GM21390 (cell line): ENCODE results near the gene CTSO.
"Not testable (repeated sequence)": the region's sequence is repeated elsewhere in the genome, so short reads cannot be mapped to it uniquely, and the experiment has no call there.

Experiments
- ATAC-seq: cut with Tn5 transposase; IDR thresholded peaks from one replicate; pipeline ENCODE4 v1.9.1; 2021; ENCODE audit not compliant: unreplicated experiment

CTSO gene

DNA sequence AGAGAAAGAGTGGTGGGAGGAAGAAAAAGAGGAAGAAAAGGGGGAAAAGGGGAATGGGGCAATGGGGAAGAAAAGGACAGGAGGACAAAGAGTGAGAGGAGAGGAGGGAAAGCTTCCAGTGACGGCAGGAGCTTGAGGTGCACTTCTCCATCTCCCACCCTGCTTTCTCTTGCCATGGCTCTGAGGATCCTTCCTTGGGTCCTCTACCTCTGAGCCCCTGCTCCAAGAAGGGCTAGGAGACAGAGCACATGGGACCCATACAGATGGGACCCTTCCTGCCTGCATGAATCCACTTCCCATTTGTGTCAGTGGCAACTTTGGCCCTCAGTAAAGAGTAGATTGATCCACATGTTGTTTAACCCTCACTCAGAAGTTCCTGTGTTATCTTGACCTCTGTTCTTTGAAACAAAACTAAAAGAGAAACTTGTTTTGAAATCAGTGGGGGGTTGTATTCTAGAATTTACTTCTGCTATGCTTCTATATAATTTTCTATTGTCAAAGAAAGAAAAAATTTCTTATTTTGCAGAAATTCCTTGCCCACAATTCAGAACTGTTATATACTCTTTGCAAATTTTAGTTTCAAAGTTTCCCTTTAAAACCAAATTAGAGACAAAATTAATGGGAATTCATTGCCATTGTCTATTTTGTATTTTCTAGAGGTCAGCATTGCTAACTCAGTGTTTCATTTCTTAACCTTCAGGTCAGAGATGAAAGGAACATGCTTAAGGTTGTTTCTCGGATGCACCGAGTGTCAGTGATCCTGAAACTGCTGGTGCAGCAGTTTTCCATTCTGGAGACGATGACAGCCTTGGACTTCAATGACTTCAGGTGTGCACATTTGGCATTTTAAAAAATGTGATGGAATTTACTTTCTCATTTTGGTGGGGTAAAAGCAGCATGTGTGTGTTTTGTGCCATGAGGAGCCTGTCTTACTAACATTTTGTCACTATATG, 45.2 kb downstream of the CTSO start:
- peak; percentile 90 for ATAC-seq

DNA sequence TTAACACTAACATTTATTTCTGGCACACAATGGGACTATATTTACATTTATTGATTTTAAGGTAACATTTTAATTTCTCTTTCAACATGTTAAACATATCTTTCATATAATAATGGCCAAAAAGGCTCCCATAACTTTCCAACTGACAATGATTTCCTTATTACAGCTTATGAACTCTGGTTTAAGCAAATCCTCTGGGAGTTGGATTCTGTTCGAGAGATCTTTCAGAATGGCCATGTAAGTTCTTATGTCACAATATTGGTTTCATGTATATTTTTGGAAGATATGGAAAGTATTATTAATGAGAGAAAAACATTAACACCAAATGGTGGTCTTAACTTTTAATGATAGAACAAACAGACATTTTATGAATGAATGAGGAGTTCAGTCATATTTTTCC, 46.1 kb downstream of the CTSO start:
- no peak for ATAC-seq

DNA sequence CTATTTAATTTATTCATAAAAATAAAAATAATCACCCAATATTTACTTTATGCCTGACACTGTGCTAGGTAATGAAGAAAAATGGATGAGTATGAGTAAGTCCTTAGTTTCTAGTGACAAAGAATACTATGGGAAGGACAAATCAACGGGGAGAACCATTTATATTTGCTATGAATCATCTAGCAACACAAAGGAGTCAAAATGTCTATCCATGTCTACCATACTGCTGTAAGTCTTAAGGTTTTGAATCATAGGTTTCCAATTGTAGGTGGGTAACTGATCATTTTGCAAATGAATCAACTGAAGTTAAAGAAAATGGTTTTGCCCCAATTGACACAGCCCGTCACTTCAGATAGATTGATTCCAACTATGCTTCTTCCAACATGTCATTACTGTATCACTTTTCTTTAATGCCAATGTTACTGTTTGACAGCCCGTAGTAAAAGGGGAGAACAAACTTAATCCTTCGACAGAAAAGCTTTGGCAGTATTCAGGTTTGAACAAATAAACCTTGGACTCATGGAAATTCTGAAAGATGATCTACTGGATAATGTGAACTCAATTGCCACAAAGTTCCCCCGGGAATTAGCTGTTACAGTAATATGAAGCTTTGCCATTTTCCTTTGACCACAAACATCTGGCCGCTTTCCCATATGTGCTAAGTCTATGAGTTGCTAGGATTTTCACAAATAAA, 47.0 kb downstream of the CTSO start:
- ATAC-seq: no peak

DNA sequence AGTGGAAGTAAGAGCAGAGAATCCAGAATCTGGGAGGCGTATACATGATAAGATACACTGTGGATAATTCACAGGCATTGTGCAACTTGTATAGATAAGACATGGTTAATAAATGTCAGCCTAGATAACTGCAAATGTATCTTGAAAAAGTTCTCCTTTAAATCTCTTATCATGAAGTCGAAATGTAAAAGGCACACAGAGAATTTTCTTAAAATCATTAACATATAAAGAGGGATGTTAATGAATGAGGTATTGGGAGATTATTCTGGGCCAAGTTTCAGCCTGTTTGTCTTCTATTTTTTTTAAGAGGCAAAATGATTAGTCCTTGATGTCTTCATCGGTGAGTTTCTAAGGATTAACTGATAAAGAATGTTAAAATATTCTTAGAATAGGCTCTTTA, 49.3 kb downstream of the CTSO start:
- no peak for ATAC-seq

DNA sequence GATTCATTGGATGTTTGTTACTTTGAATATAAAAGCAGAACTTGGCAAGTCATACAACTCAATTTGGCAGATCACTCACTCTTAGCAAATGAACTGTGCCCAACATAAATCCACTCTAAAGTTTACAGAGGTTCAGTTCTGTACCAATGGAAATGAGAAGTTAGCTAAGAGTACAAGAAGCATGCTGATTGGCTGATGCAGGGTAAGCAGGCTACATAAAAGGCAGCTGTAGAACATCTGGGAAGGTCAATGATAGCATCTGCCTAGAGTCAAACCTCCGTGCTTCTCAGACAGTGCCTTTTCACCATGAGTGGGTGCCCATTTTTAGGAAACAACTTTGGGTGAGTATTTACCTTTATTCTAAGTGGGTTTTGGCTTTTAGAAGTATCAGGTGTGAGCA, 50.2 kb downstream of the CTSO start, which contains the start of gene TDO2:
TDO2 (plus strand) TSS at position 244 of the 400 bp plus-strand sequence; CDS start at position 307, 63 bp downstream.
- ATAC-seq: no peak

DNA sequence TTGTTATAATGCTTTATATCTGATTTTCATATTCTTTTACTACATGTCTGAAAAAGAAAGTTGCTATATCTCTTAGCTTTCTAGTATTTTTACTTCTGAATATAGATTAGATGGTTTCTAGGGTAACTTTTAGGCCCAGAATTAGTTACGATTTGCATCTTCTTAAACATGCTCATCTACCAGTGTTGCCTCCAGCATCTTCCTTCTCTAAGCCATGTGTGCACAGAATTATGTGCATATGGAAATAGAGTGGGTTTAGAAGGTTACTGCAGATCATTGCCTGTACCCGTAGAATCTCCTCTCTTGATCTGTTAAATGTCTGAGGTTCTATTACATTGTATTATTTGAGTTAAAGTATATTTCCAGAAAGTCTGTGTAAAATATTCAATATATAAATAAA, 52.7 kb downstream of the CTSO start:
- ATAC-seq: no peak

DNA sequence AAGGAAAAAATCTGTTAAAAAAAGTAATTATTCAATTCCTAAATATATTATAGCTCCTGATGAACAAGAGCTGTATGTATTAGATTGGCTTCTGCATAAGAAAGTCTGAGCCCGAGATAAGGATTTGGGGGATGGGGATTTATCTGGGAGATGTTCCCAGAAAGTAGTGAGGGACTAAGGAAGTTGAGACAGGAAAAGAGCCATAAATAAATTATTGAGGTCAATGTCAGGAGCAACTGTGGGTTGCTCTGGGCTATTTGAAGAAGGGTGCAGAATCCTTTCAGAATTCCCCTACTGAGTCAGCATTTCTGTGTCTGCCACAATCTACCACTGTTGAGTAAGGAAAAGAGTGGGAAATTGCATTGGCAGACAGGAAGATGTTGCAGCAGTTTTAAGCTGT, 53.3 kb downstream of the CTSO start:
- ATAC-seq: no peak

DNA sequence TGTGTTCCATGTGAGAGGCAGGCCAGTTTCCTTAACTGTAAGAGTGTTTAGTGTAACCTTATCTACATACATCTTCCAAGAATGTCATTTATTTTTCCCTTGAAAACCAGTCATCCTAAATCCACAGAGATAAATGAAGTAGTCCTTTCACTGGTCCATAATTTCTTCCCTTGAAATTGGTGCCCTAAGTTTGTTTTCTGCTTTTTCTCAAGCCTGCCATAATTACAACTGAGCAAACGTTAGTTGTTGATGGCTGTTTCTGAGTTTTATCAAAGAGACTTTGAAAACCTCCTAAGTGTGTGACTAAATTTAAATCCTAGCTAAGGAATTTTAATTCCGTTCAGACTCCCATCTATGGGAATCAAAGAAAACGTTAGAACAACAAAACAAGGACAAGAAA, 53.8 kb downstream of the CTSO start:
- no peak for ATAC-seq

DNA sequence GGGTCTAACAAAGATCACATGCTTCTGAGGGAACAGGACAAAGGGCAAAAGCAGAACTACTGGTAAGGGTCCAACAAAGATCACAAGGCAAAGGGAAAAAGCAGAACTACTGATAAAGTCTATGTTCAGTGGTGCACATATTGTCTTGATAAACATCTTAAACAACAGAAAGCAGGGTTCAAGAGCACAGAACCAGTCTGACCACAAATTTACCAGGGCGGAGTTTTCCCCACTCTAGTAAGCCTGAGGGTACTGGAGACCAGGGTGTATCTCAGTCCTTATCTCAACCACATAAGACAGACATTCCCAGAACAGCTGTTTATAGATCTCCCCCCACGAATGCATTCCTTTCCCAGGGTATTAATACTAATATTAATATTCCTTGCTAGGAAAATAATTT, 55.3 kb downstream of the CTSO start:
- not testable (repeated sequence) for ATAC-seq

DNA sequence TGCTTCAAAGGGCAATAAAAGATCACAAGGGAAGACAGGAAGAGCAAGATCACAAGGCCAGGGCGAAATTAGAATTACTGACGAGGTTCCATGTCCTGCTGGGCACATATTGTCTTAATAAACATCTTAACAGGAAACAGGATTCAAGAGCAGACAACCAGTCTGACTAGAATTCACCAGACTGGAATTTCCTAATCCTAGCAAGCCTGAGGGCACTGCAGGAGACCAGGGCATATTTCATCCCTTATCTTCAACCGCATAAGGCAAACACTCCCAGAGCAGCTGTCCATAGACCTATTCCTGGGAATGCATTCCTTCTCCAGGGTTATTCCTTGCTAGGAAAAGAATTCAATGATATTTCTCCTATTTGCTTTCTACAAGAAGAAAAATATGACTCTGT, 62.6 kb downstream of the CTSO start:
- ATAC-seq: no peak

DNA sequence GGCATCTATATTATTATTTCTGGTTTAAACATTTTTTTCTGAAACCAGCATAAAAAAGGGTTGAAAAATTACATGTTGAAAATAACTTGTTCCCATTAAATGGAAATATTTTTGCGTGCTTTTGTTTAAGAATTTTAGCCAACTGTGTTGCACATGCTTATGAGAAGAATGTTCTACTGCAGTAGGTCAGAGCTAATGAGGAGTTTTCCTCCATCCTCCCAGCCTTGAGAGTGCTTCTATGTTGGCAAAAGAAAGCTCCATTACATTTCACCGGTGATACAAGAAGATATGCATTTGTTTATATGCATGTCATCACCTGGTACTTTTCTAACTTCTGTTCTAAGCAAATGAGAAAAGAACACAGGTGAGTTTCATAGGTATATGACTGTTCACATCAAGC, 63.7 kb downstream of the CTSO start:
- no peak for ATAC-seq

DNA sequence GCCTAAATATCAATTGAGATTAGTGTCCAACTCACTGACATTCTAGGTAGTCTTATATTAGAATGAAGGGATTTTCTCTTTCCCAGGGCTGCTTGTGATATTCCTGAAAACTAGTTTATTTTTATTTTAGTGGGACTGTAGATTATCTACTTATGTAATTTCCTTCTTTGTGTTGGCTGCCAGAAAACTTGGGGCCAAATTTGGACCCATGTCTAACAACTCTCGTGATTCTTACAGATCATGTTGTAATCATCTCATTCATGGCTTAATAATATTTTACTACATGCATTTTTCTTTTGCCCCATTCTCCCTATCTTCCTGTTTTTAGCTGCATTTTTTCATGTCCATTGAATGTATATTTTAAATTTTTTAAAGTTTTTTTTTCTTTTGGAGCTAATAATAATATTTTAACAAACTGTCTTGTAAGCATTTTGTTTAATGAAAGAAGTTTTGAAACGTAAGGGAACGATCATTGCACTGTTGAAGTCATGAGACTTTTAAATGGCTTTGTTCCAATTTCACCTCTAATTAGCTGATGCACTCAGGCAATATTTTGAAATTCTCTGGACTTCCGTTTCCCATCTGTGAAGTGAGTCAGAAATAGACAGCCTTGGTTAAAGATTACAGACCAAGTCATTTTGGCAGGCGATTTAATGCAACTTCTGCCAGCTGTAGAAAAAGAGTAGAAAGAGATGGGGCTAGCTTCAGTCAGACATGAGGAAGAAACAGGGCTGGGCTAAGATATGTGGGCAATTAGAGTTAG, 64.5 kb downstream of the CTSO start:
- peak; percentile 88 for ATAC-seq

DNA sequence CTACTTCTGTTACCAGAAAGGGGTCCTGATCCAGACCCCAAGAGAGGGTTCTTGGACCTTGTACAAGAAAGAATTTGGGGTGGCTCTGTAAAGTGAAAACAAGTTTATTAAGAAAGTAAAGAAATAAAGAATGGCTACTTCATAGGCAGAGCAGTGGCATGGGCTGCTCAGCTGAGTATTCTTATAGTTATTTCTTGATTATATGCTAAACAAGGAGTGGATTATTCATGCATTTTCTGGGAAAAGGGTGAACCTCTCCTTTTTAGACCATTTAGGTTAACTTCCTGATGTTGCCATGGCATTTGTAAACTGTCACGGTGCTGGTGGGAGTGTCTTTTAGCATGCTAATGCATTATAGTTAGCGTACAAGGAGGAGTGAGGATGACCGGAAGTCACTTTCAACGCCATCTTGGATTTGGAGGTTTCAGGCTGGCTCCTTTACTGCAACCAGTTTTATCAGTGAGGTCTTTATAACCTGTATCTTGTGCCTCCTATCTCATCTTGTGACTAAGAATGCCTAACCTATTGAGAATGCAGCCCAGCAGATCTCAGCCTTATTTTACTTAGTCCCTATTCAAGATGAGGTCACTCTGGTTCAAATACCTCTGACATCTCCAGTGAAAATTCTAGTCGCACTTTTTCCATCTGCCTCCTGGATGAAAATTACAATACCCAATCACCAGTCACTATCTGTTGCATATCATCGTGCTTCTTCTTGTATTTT, 65.7 kb downstream of the CTSO start:
- no peak for ATAC-seq

DNA sequence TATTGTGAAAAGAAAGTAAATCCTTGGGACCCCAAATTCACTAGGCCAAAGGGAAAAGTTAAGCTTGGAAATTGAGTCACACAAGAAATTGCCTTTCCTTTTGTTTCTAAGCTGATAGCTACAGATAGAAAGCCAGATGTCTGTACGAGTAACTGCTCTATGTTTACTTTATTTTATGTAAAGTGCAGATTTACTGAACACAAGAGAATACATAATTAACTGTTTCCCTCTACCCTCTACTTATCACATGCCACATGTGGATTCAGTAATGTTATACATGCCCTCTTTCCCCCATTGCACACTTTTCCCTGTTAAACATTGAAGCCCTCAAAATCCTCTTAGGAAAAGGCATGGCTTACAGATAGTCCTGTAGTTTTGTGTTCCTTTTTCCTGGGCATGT, 66.6 kb downstream of the CTSO start:
- ATAC-seq: no peak

DNA sequence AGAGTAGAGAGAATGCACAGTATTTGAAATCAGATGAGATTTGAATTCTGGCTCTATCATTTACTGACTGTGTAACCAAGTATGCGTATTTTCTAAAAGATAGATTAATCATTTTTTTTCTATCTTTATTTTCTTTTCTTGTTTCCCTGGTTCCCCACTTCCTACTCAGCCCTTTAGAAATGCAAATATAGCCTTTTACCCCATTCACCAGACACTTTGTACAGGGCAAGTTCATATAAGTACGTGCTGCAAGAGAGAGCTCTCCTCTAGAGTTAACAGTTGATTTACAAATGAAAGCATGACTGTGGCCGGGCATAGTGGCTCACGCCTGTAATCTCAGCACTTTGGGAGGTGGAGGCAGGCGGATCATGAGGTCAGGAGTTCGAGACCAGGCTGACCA, 68.0 kb downstream of the CTSO start:
- no peak for ATAC-seq

DNA sequence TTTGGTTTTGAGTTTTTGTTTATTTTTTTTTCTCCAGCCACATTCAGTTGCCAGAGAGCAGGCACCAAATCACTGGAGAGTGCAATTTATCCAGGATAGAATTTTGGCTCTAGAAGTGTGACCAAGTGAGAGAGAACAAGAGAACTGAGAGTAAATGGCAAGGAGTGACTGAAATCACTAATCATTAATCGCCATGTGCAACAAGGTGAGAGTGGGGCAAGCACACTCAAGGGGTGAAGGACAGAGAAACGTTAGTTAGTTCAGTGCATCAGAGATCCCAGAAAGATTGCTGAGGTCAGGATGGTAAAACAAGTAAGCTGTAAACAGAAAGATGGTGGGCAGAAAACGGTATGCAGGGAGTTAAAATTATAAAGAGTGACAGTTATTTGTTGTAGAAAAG, 69.8 kb downstream of the CTSO start:
- ATAC-seq: no peak

DNA sequence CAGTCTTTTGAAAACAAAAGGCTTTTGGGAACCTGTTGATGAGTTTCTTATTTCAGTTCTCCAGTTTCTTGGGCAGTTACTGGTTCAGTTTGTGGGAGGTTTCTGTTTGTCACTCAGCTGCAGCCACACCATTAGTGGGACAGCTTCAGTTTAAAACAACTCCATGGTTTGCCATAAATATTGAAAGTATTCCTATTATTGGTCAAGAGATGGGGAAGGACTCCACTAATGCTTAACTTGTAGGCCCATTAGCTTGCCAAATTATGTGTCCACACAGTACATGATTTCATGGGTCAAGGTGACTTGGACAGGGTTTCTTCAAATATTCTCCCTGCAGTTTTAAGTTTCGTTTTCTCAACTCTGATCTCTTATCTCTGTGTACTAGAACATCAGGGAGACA, 72.1 kb downstream of the CTSO start:
- ATAC-seq: peak; percentile 68

DNA sequence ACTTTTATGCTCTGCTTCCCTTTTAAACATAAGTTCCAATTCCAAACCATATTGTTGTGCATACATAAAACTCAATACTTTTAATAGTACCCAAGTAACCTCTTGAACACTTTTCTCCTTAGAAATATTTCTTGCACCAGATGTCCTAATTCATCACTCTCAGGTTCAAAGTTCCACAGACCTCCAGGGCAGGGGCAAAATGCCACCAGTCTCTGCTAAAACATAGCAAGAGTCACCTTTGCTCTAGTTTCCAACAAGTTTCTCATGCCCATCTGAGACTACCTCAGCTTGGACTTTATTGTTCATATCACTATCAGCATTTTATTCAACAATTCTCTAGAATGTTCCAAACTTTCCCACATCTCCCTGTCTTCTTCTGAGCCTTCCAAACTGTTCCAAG, 73.9 kb downstream of the CTSO start:
- no peak for ATAC-seq

DNA sequence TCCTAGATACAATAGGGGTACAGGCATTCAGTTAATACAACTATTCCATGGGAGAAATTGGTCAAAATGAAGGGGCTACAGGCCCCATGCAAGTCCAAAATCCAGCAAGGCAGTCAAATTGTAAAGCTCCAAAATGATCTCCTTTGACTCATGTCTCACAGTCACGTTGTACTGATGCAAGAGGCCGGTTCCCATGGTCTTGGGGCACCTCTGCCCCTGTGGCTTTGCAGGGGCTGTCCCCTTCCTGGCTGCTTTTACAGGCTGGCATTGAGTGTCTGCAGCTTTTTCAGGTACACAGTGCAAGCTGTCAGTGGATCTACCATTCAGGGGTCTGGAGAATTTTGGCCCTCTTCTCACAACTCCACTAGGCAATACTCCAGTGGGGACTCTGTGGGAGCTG, 75.1 kb downstream of the CTSO start:
- no peak for ATAC-seq

DNA sequence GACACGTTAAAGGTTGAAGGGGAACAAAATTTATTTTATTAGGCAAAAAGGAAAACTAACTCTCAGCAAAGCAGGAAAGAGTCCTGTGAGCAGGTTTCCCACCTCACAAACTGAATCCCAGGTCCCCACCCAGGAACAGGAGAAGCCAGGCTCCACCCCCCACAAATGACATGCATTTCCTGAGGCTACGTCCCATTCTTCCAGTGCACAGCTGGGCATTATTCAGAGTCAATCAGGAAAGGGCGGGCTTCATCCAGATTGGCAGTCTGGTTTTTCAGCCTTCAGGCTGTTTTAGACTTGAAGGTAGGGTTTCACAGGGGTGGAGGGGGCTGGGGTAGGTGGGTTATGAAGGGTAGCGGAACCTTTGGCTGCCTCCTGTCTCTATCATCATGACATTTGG, 75.7 kb downstream of the CTSO start:
- no peak for ATAC-seq

DNA sequence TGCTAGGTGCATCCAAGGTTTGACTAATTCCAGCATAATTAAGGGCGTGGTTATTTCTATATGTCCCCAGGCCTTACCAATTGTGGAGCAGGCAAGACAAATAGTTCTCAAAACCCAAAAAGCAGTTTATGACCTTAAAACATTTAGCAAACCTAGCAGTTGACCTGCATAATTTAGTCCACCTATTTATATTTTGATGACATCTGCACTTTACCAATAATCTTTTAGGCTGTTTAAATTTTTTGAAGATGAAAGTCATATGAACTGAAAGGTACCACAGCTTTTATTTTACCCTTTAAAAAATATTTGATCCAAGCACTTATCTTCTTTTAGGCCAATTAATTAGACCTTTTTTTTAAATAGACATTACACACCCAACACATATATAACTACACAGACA, 77.8 kb downstream of the CTSO start:
- no peak for ATAC-seq
